ENCODE measurements around the gene PECR. TPM values are rescaled to one million over a fixed set of nuclear protein-coding genes. Genes with fewer than 3 reads are reported as not detected.
A peak's percentile ranks its signal among the peaks of the same experiment; 100 is the strongest.

The PECR gene
- total and polyA plus RNA-seq, 2 of the 13 experiments (the other 11 are each of a cell fraction or from before 2014, with no cell fraction given): 151 to 153 TPM

- TF ChIP-seq MIER2 (CRISPR knock-in tag; IDR thresholded peaks at IDR 0.05): no peak
- TF ChIP-seq ARID2 (CRISPR knock-in tag; IDR thresholded peaks at IDR 0.05; ENCODE audit: borderline replicate concordance): 0 out of 2 replicates have a peak, but pooled peaks have one; percentile 5
- no peak for TF ChIP-seq ZNF333 (CRISPR knock-in tag; IDR thresholded peaks at IDR 0.05; ENCODE audit: borderline replicate concordance)
- peak in 1 of 2 experiments; percentile 45; a peak in 2 of 4 replicates for TF ChIP-seq NR2F1 (CRISPR knock-in tag; IDR thresholded peaks at IDR 0.05)
- TF ChIP-seq KAT2B (IDR thresholded peaks at IDR 0.05; ENCODE audit: borderline replicate concordance, low read depth, low read length): no peak
- no peak for TF ChIP-seq ZNF124 (CRISPR knock-in tag; IDR thresholded peaks at IDR 0.05)
- TF ChIP-seq ZNF512B (CRISPR knock-in tag; IDR thresholded peaks at IDR 0.05; ENCODE audit: borderline replicate concordance): no peak
- TF ChIP-seq FOXA3 (CRISPR knock-in tag; IDR thresholded peaks at IDR 0.05): no peak
- no peak for TF ChIP-seq HMG20B (CRISPR knock-in tag; conservative IDR thresholded peaks at IDR 0.05)
Measured at GRCh38 chr2:216021768-216022565, 59.6 kb downstream of the PECR start (continued).

GRCh38 chr2:216018709-216019108 is 62.9 kb downstream of the PECR start:
- no peaks in the 10 kb centered on the region for H3K79me2 ChIP-seq (ENCODE audit: insufficient read depth, low read length)
- no peak overlapping the region for H3K27ac ChIP-seq (ENCODE audit: extremely low read length, insufficient read depth, low read length)
- no peaks in the 10 kb centered on the region for H3K9me3 ChIP-seq (ENCODE audit: low read length)
- H3K4me2 ChIP-seq (ENCODE audit: low read depth, low read length): no peak overlapping the region
- ChIA-PET POLR2A (no interaction called here), CTCF (ENCODE audit: low intra/inter-chr PET ratio, low total read pairs) (no interaction called here)
- ATAC-seq: no peak
- H4K20me1 ChIP-seq (ENCODE audit: insufficient read depth, low read length): no peaks in the 10 kb centered on the region
- 97% methylated on average over 3 of the region's 3 CpGs for WGBS (ENCODE audit: low lambda C conversion rate)
- H3K4me1 ChIP-seq (ENCODE audit: insufficient read depth, low read length): peaks cover 20% of the 10 kb centered on the region
- no TSS peak for BruUV-seq (replicated peaks)
- no peak for DNase-seq (ENCODE audit: low spot score)
- FAIRE-seq: no peak
- intact Hi-C loops (cut with micrococcal nuclease; ENCODE audit: unreplicated experiment) (no loop called here), in situ Hi-C loops (cut with HindIII; ENCODE audit: extremely low pct_ligation_motif_present, low pct_unique_long_range_greater_than_20kb) (no loop called here)
- no peak overlapping the region for H2AFZ ChIP-seq (ENCODE audit: low read length)
- H3K27me3 ChIP-seq (ENCODE audit: control insufficient read depth in 1 of 2, insufficient read depth in 2 of 2, low read length in 2 of 2): no peaks in the 10 kb centered on the region
- peaks cover 0 to 22% of the 10 kb centered on the region in 2 experiments; a peak in 2 of 5 replicates for H3K36me3 ChIP-seq (replicated peaks in 1 of 2; ENCODE audit: control insufficient read depth in 1 of 2, insufficient read depth in 2 of 2, low read length in 2 of 2)
- no peak overlapping the region for H3K9ac ChIP-seq (ENCODE audit: insufficient read depth, low read depth, low read length)
- TF ChIP-seq RAD51 (IDR thresholded peaks at IDR 0.05; ENCODE audit: borderline replicate concordance) (peak; percentile 48; the same call in 1 of the 2 replicates), ZFP36L2 (CRISPR knock-in tag; IDR thresholded peaks at IDR 0.05) (no peak), USF2 (IDR thresholded peaks at IDR 0.05; ENCODE audit: low read depth, low read length) (peak; percentile 49), USF2 (CRISPR knock-in tag; IDR thresholded peaks at IDR 0.05; ENCODE audit: borderline replicate concordance) (no peak)
- H3K4me3 ChIP-seq (replicated peaks in 1 of 3; ENCODE audit: insufficient read depth in 1 of 3, low read depth in 2 of 3, low read length in 3 of 3): no peak overlapping the region
